SH-SY5Y (cell line): ENCODE data around the gene TFAP2A.

Experiments
- GATA2 ChIP-seq: IDR thresholded peaks from 2 replicates; pipeline ENCODE4 v1.6.1; 2011; ENCODE audit warnings: mild to moderate bottlenecking, low read depth, low read length
- GATA3 ChIP-seq: IDR thresholded peaks from 2 replicates; pipeline ENCODE4 v1.6.1; 2011; ENCODE audit warnings: low read depth, mild to moderate bottlenecking, low read length, moderate library complexity

Gene TFAP2A

DNA sequence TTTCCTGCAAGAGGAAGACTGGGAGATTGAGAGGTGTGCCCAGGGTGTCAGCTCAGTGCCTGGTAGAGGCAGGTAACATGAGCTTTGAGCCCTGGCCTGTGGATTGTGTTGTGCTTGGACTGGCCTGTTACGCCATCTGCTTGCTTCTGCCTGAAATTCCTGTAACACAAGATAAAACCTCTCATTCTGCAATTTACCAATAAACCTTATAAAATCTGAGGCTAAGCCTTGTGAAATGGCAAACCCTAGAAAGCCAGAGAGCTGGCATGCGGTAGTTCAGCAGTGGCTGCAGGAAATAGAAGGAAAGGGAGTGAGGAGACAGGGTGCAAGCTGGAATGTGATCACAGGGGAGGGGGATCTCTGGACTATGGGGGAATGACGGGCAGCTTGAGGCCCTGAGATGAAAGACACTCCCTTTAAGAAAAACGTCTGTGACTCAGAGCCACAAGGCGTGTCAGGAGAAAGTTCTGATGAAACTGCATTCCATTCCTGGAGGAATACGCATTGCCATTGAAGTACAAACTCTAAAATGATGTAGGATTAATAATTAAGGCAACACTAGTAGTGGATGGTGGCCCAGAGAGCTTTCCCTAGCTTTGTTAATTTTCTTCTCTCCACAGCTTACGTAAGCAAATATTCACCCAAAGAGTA lies 26.3 kb upstream of the TFAP2A start:
- TF ChIP-seq GATA3 (no peak), GATA2 (no peak)

GRCh38 chr6:10437891-10438290 lies 23.0 kb upstream of the TFAP2A start:
- TF ChIP-seq GATA3 (no peak), GATA2 (no peak)

GRCh38 chr6:10434235-10434634 lies 19.4 kb upstream of the TFAP2A start:
- TF ChIP-seq GATA3 (no peak), GATA2 (no peak)

GRCh38 chr6:10433322-10433721 lies 18.4 kb upstream of the TFAP2A start:
- TF ChIP-seq GATA3 (no peak), GATA2 (no peak)

DNA sequence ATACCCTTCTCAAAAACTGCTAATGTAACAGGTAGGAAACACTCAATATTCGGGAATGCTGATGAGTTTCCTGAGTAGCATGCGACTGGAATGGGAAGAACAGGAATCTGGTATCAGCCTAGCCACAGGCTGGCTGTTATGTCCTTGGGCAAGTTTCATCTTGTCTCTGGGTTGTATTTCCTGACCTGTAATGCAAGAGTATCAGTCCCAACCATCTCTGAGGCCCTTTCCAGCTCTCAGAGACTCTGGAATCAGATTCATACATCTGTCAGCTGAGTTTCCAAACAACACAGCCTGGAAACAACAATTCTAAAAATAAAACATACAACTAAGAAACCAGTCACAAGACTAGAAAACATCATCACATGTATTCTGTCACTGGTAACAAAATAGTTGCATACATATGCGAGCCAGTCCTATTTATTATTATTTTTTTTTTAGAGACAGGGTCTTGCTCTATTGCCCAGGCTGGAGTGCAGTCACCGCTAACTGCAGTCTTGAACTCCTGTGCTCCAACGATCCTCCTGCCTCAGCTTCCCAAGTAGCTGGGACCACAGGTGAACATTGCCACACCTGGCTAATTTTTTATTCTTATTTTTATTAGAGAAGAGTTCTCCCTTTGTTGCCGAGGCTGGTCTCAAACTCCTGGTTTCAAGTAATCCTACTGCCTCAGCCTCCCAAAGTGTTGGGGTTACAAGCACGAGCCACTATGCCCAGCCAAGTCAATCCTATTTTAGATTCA lies 16.7 kb upstream of the TFAP2A start:
- TF ChIP-seq GATA2 (no peak), GATA3 (no peak)

DNA sequence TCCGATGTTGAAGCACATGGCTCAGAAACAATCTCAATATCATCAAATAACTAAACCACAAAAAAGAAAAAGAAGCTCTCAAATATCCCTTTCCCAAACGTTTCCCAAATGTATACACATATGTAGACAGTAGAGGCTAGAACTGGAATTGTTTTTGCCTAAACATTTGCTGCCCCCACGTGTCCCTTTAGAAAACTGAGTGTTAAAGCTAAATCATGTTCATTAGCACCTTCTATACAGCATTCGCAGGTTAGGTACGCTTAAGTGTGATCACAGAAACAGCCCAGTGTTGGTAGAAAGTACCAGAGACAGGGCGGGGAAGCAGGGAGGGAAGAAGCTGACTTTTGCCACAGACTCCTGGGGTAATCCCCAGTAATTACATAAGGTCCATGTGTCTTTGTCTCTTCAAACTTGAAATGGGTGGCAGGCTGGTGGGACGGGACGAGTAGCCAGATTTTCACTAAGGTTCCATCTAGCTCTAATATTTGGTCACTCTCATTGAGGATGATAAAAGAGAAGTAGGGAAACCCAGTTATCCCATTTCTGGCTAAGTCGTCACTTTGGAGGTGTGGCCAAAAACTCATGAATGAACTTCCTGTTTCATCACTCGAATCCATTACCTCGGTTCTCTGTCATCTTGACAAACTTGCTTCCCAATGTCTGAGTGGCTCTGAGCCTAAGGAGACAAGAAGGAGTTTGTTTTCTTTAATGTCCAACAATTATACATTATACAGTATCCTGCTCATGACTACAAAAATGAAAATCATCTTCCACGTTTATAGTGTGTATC lies 15.0 kb upstream of the TFAP2A start:
- TF ChIP-seq GATA2 (no peak), GATA3 (no peak)

DNA sequence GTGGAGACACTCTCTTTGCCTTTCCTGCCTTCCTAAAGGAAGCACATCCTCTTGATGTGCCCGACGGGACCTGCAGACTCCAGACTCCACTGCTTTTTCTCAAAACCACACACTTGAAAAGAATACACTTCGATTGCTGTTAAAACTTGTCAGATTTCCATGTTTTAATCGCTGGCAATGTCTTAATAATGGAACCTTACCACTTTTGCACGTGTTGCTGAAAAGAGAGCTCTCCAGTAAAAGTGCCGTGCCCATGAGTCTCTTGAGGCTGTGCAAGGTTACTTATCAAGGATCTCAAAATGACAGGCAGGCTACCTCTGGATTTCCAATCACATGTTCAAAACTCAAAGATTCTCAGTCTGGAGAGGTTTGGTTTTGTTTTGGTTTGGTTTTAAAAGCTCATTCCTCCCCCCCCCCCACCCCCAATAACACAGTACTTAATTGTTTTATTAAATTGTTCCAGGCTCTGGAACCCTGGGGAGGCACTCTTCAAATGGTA lies 12.0 kb upstream of the TFAP2A start:
- TF ChIP-seq GATA3 (no peak), GATA2 (no peak)

- TF ChIP-seq GATA2 (no peak), GATA3 (no peak)
Observed at GRCh38 chr6:10425975-10426780, 11.3 kb upstream of the TFAP2A start.

DNA sequence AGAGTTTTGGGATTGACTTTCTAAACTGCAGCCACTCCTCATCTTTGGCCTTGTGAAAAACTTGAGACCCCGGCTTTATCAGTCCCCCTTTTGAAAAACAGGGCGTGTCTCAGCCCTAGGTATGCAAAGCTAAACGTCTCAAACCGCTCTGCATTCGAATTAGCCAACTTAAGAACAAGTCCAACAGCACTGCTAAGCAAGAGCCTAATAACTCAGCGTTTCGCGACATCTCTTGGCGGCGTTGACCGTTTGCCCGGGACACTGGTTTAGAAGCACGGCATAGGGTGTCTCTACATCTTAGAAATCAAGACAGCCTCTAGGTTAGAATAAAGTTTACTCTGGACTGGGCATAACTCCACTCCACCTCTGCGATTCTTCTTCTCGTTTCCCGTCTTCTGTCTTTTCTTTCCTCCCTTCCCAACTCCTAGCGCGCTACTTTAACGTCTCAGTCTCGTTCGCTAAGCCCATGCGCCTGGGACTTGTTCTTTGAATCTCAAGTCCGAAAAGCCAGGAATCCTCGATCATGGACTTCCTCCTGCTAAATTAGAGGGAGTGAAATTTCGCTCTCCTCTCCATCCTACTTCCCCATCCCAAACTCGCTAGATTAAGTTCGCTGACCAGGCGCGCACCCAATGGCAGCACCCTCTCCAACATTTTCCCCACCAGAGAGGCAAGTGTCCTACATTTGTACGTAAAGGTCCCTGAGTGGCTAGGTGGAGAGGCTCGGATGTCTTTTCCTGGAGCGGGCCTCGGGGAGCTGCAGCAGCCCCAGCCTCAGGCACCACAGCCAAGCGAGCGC lies 10.5 kb upstream of the TFAP2A start:
- TF ChIP-seq GATA2 (no peak), GATA3 (no peak)

GRCh38 chr6:10424040-10424439 lies 9.2 kb upstream of the TFAP2A start:
- TF ChIP-seq GATA3: no peak
- TF ChIP-seq GATA2: no peak

DNA sequence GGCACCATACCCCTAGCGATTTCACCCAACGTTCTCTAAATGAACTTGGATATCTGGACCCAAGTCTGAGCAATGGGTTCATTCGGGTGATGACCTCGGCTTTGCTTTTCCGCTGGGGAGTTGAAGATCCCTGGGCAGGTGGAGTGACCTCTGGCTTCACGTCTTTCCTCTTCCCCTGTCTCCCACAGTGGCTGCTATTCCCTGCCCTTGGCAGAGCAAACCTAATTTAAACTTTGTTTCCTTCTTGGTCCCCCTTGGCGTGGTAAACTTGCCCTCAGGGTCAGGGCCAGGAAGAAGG lies 7.8 kb upstream of the TFAP2A start:
- TF ChIP-seq GATA2 (no peak), GATA3 (no peak)

- TF ChIP-seq GATA3 (no peak), GATA2 (no peak)
Observed at GRCh38 chr6:10421921-10422736, 7.3 kb upstream of the TFAP2A start.

GRCh38 chr6:10421158-10421920 lies 6.5 kb upstream of the TFAP2A start:
- TF ChIP-seq GATA3 (no peak), GATA2 (no peak)
